ENCODE data around the gene NDUFAF3.

- TF ChIP-seq, protein P1, sequence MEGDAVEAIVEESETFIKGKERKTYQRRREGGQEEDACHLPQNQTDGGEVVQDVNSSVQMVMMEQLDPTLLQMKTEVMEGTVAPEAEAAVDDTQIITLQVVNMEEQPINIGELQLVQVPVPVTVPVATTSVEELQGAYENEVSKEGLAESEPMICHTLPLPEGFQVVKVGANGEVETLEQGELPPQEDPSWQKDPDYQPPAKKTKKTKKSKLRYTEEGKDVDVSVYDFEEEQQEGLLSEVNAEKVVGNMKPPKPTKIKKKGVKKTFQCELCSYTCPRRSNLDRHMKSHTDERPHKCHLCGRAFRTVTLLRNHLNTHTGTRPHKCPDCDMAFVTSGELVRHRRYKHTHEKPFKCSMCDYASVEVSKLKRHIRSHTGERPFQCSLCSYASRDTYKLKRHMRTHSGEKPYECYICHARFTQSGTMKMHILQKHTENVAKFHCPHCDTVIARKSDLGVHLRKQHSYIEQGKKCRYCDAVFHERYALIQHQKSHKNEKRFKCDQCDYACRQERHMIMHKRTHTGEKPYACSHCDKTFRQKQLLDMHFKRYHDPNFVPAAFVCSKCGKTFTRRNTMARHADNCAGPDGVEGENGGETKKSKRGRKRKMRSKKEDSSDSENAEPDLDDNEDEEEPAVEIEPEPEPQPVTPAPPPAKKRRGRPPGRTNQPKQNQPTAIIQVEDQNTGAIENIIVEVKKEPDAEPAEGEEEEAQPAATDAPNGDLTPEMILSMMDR (IDR thresholded peaks at IDR 0.05; ENCODE audit: low read depth, low read length, missing input control) = no peak
- no peak for TF ChIP-seq REST (IDR thresholded peaks at IDR 0.05)
Measured at GRCh38 chr3:49017229-49017970, 4.5 kb upstream of the NDUFAF3 start.
